GM23338 (cell line): ENCODE results near the gene TMEM145. TPM values are rescaled to one million over a fixed set of nuclear protein-coding genes. Genes with fewer than 3 reads are reported as not detected.

ENCODE experiments used
- ATAC-seq: fragments of 200-7000 bp; cut with Tn5 transposase; 3 replicates; pipeline ENCODE4 v1.9.1; 2020
- DNase-seq: peaks from one replicate; pipeline ENCODE4 v3.0.0-alpha.2; 2015; ENCODE audit warnings: low spot score
- H2AFZ ChIP-seq: fragments of 200-600 bp; sonication (generic); 2 replicates; pipeline ENCODE4 v1.8.0; 2016; ENCODE audit warnings: antibody characterized with exemption, mild to moderate bottlenecking, moderate library complexity
- H3F3A ChIP-seq: fragments of 200-600 bp; sonication (generic); replicated peaks from 2 replicates; pipeline ENCODE4 v1.8.0; 2017; ENCODE audit warnings: antibody characterized with exemption, mixed run types, low read depth
- H3K27ac ChIP-seq: fragments of 200-600 bp; sonication (generic); 2 replicates; pipeline ENCODE4 v1.6.1; 2016; ENCODE audit warnings: low read depth
- H3K27me3 ChIP-seq: fragments of 200-600 bp; sonication (generic); 2 replicates; pipeline ENCODE4 v1.8.0; 2016; ENCODE audit warnings: mild to moderate bottlenecking, mixed run types, moderate library complexity; ENCODE audit not compliant: insufficient read depth
- H3K36me3 ChIP-seq: fragments of 200-600 bp; sonication (generic); 2 replicates; pipeline ENCODE4 v1.8.0; 2016; ENCODE audit warnings: mild to moderate bottlenecking; ENCODE audit not compliant: insufficient read depth
- H3K4me1 ChIP-seq: fragments of 200-600 bp; sonication (generic); 2 replicates; pipeline ENCODE4 v1.8.0; 2016; ENCODE audit warnings: mild to moderate bottlenecking, moderate library complexity; ENCODE audit not compliant: insufficient read depth
- H3K4me2 ChIP-seq: fragments of 200-600 bp; sonication (generic); 2 replicates; pipeline ENCODE4 v1.7.1; 2017; ENCODE audit warnings: mixed run types
- H3K4me3 ChIP-seq: fragments of 200-600 bp; sonication (generic); 2 replicates; pipeline ENCODE4 v1.6.1; 2016; ENCODE audit warnings: mixed run types
- H3K79me2 ChIP-seq: fragments of 200-600 bp; sonication (generic); replicated peaks from 2 replicates; pipeline ENCODE4 v1.8.0; 2017; ENCODE audit warnings: mild to moderate bottlenecking; ENCODE audit not compliant: insufficient read depth
- H3K9me2 ChIP-seq: fragments of 200-600 bp; sonication (generic); 2 replicates; pipeline ENCODE4 v1.8.0; 2017; ENCODE audit not compliant: insufficient read depth
- H4K20me1 ChIP-seq: fragments of 200-600 bp; sonication (generic); replicated peaks from 2 replicates; pipeline ENCODE4 v1.8.0; 2017; ENCODE audit warnings: mild to moderate bottlenecking; ENCODE audit not compliant: insufficient read depth
- H3K27ac Mint-ChIP-seq: 2 replicates; pipeline ENCODE4 v1.8.0; 2020; ENCODE audit warnings: inconsistent platforms, mild to moderate bottlenecking, moderate library complexity, mixed read lengths
- H3K27me3 Mint-ChIP-seq: 3 replicates; pipeline ENCODE4 v1.8.0; 2022; ENCODE audit warnings: low read depth, mild to moderate bottlenecking, moderate library complexity, mixed read lengths, inconsistent platforms; ENCODE audit not compliant: insufficient read depth, poor library complexity
- H3K36me3 Mint-ChIP-seq: 3 replicates; pipeline ENCODE4 v1.8.0; 2021; ENCODE audit warnings: low read depth, mild to moderate bottlenecking, inconsistent platforms, moderate library complexity, mixed read lengths
- H3K4me1 Mint-ChIP-seq: 3 replicates; pipeline ENCODE4 v1.8.0; 2020; ENCODE audit warnings: mild to moderate bottlenecking, inconsistent platforms, mixed read lengths
- H3K4me3 Mint-ChIP-seq: 3 replicates; pipeline ENCODE4 v1.8.0; 2021; ENCODE audit warnings: moderate library complexity, mild to moderate bottlenecking, inconsistent platforms, mixed read lengths
- H3K9me3 Mint-ChIP-seq: 3 replicates; pipeline ENCODE4 v1.8.0; 2020; ENCODE audit warnings: moderate library complexity, mild to moderate bottlenecking, inconsistent platforms, mixed read lengths
- CREB1 ChIP-seq: fragments of 250-450 bp; sonication (Bioruptor Pico); IDR thresholded peaks from 2 replicates; pipeline ENCODE4 v1.5.0; 2020; ENCODE audit warnings: low read depth, mild to moderate bottlenecking, moderate library complexity
- CTCF ChIP-seq, 2 experiments: fragments of 200-600 bp in 1 of 2; sonication (generic) in 1 of 2; conservative IDR thresholded peaks; 2 replicates each; pipeline versions ENCODE4 v1.5.1 to v1.6.1; 2016 to 2017; ENCODE audit warnings: antibody characterized with exemption in 2 of 2, low read depth in 2 of 2, mild to moderate bottlenecking in 2 of 2, moderate library complexity in 1 of 2
- EZH2 ChIP-seq: fragments of 200-600 bp; sonication (generic); IDR thresholded peaks from one replicate; pipeline ENCODE4 v1.8.0; 2017; ENCODE audit warnings: antibody characterized with exemption, mild to moderate bottlenecking, low read depth; ENCODE audit not compliant: unreplicated experiment
- EZH2phosphoT487 ChIP-seq: fragments of 200-600 bp; sonication (generic); IDR thresholded peaks from one replicate; pipeline ENCODE4 v1.8.1; 2018; ENCODE audit warnings: antibody characterized with exemption; ENCODE audit not compliant: unreplicated experiment
- NANOG ChIP-seq: IDR thresholded peaks from 2 replicates; pipeline ENCODE4 v1.6.1; 2016; ENCODE audit warnings: antibody characterized with exemption, borderline replicate concordance
- POLR2AphosphoS5 ChIP-seq: IDR thresholded peaks from 2 replicates; pipeline ENCODE4 v1.6.1; 2016; ENCODE audit warnings: antibody characterized with exemption, low read depth
- REST ChIP-seq: IDR thresholded peaks from one replicate; pipeline ENCODE4 v1.6.1; 2018; ENCODE audit warnings: antibody characterized with exemption; ENCODE audit not compliant: unreplicated experiment
- STAT1 ChIP-seq: IDR thresholded peaks from one replicate; pipeline ENCODE4 v1.6.1; 2016; ENCODE audit warnings: antibody characterized with exemption; ENCODE audit not compliant: unreplicated experiment
- ZNF331 ChIP-seq: fragments of 250-450 bp; sonication (Bioruptor Pico); IDR thresholded peaks from 2 replicates; pipeline ENCODE4 v1.5.0; 2020; ENCODE audit warnings: low read depth, mild to moderate bottlenecking, moderate library complexity
- polyA plus RNA-seq: library from polyadenylated mRNA; unstranded; fragments of >200 nt; fragmentation: Nextera tagmentation; extraction: Ambion mirVana; gene quantifications from 2 replicates; pipeline ENCODE4 v1.2.1, GENCODE V29; 2016
- total RNA-seq: library from RNA; depleted of rRNA; stranded (reverse); fragments of >200 nt; shearing (Covaris generic); gene quantifications from 2 replicates; pipeline ENCODE4 v1.2.3, GENCODE V29; 2014
- TF ChIP-seq, protein P1 (sequence below): IDR thresholded peaks from 2 replicates; pipeline ENCODE4 v1.6.1; 2016; ENCODE audit warnings: antibody characterized with exemption
- TF ChIP-seq, protein P2 (sequence below): fragments of 250-450 bp; sonication (Bioruptor Pico); IDR thresholded peaks from 2 replicates; pipeline ENCODE4 v1.5.0; 2020; ENCODE audit warnings: mild to moderate bottlenecking, moderate library complexity

Gene TMEM145
- total and polyA plus RNA-seq, 2 experiments from 2014 or later = 1.9 to 5.4 TPM

DNA sequence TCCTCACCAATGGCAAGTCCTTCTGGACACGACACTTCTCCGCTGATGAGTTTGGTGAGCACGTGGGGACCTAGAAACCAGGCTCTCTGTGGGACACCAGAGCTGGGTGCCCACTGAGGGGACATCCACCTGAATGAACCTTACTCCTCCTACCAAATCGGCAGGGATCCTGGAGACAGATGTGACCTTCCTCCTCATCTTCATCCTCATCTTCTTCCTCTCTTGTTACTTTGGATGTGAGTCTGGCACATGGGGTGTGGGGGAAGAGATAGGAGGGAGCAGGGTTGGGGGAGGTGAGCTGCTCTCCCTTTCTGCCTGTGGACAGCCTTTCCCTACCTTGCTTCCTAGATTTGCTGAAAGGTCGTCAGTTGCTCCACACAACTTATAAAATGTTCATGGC, 1.9 kb downstream of the TMEM145 start:
- Histone ChIP-seq H3F3A (0 out of 2 replicates have a peak, but pooled peaks cover 15% of the 10 kb centered on the region), H2AFZ (no peak overlapping the region), H4K20me1 (no peaks in the 10 kb centered on the region), H3K27ac (no peak overlapping the region), H3K4me3 (no peak overlapping the region), H3K79me2 (no peaks in the 10 kb centered on the region), H3K9me2 (no peaks in the 10 kb centered on the region), H3K36me3 (no peaks in the 10 kb centered on the region), H3K4me1 (peaks cover 5% of the 10 kb centered on the region; the same call in 1 of the 2 replicates), H3K4me2 (no peak overlapping the region), H3K27me3 (peaks cover 23% of the 10 kb centered on the region)
- no peak overlapping the region for H3K27ac Mint-ChIP-seq
- TF ChIP-seq EZH2phosphoT487 (no peak), REST (no peak), NANOG (no peak), EZH2 (no peak), POLR2AphosphoS5 (no peak), CREB1 (CRISPR knock-in tag) (no peak), STAT1 (no peak), ZNF331 (CRISPR knock-in tag) (no peak), CTCF (conservative IDR thresholded peaks at IDR 0.05; ENCODE audit: low read depth in 2 of 2) (no peak)
- TF ChIP-seq, protein P1, sequence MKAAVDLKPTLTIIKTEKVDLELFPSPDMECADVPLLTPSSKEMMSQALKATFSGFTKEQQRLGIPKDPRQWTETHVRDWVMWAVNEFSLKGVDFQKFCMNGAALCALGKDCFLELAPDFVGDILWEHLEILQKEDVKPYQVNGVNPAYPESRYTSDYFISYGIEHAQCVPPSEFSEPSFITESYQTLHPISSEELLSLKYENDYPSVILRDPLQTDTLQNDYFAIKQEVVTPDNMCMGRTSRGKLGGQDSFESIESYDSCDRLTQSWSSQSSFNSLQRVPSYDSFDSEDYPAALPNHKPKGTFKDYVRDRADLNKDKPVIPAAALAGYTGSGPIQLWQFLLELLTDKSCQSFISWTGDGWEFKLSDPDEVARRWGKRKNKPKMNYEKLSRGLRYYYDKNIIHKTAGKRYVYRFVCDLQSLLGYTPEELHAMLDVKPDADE = no peak
- TF ChIP-seq, protein P2, sequence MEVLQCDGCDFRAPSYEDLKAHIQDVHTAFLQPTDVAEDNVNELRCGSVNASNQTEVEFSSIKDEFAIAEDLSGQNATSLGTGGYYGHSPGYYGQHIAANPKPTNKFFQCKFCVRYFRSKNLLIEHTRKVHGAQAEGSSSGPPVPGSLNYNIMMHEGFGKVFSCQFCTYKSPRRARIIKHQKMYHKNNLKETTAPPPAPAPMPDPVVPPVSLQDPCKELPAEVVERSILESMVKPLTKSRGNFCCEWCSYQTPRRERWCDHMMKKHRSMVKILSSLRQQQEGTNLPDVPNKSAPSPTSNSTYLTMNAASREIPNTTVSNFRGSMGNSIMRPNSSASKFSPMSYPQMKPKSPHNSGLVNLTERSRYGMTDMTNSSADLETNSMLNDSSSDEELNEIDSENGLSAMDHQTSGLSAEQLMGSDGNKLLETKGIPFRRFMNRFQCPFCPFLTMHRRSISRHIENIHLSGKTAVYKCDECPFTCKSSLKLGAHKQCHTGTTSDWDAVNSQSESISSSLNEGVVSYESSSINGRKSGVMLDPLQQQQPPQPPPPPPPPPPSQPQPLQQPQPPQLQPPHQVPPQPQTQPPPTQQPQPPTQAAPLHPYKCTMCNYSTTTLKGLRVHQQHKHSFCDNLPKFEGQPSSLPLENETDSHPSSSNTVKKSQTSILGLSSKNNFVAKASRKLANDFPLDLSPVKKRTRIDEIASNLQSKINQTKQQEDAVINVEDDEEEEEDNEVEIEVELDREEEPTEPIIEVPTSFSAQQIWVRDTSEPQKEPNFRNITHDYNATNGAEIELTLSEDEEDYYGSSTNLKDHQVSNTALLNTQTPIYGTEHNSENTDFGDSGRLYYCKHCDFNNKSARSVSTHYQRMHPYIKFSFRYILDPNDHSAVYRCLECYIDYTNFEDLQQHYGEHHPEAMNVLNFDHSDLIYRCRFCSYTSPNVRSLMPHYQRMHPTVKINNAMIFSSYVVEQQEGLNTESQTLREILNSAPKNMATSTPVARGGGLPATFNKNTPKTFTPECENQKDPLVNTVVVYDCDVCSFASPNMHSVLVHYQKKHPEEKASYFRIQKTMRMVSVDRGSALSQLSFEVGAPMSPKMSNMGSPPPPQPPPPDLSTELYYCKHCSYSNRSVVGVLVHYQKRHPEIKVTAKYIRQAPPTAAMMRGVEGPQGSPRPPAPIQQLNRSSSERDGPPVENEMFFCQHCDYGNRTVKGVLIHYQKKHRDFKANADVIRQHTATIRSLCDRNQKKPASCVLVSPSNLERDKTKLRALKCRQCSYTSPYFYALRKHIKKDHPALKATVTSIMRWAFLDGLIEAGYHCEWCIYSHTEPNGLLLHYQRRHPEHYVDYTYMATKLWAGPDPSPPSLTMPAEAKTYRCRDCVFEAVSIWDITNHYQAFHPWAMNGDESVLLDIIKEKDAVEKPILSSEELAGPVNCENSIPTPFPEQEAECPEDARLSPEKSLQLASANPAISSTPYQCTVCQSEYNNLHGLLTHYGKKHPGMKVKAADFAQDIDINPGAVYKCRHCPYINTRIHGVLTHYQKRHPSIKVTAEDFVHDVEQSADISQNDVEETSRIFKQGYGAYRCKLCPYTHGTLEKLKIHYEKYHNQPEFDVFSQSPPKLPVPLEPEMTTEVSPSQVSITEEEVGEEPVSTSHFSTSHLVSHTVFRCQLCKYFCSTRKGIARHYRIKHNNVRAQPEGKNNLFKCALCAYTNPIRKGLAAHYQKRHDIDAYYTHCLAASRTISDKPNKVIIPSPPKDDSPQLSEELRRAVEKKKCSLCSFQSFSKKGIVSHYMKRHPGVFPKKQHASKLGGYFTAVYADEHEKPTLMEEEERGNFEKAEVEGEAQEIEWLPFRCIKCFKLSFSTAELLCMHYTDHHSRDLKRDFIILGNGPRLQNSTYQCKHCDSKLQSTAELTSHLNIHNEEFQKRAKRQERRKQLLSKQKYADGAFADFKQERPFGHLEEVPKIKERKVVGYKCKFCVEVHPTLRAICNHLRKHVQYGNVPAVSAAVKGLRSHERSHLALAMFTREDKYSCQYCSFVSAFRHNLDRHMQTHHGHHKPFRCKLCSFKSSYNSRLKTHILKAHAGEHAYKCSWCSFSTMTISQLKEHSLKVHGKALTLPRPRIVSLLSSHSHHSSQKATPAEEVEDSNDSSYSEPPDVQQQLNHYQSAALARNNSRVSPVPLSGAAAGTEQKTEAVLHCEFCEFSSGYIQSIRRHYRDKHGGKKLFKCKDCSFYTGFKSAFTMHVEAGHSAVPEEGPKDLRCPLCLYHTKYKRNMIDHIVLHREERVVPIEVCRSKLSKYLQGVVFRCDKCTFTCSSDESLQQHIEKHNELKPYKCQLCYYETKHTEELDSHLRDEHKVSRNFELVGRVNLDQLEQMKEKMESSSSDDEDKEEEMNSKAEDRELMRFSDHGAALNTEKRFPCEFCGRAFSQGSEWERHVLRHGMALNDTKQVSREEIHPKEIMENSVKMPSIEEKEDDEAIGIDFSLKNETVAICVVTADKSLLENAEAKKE = no peak
- H3K36me3 Mint-ChIP-seq = no peaks in the 10 kb centered on the region
- peaks cover 15% of the 10 kb centered on the region for H3K4me1 Mint-ChIP-seq
- ATAC-seq = no peak
- peaks cover 32% of the 10 kb centered on the region for H3K27me3 Mint-ChIP-seq
- H3K9me3 Mint-ChIP-seq = no peaks in the 10 kb centered on the region
- no peak overlapping the region; the same call in 2 of the 3 replicates for H3K4me3 Mint-ChIP-seq
- no peak for DNase-seq
